GM12892 (cell line): ENCODE results near the gene GPR157.
A peak's percentile ranks its signal among the peaks of the same experiment; 100 is the strongest.

Experiments
- DNase-seq: peaks from one replicate; pipeline ENCODE4 v3.0.0; 2011; ENCODE audit not compliant: insufficient read length
- FAIRE-seq: peaks from 2 replicates; lab custom pipeline; 2011; peaks lifted over from hg19 to GRCh38; lab: Jason Lieb, UNC
- POLR2A ChIP-seq: IDR thresholded peaks from 2 replicates; pipeline ENCODE4 v1.6.1; 2011; ENCODE audit warnings: low read depth, low read length, control low read depth
- POLR2AphosphoS5 ChIP-seq: IDR thresholded peaks from 2 replicates; pipeline ENCODE4 v1.6.1; 2011; ENCODE audit warnings: low read depth, low read length, control low read depth
- TAF1 ChIP-seq: IDR thresholded peaks from 2 replicates; pipeline ENCODE4 v1.6.1; 2011; ENCODE audit warnings: low read depth, mild to moderate bottlenecking, control low read depth, low read length, borderline replicate concordance

Gene GPR157

DNA sequence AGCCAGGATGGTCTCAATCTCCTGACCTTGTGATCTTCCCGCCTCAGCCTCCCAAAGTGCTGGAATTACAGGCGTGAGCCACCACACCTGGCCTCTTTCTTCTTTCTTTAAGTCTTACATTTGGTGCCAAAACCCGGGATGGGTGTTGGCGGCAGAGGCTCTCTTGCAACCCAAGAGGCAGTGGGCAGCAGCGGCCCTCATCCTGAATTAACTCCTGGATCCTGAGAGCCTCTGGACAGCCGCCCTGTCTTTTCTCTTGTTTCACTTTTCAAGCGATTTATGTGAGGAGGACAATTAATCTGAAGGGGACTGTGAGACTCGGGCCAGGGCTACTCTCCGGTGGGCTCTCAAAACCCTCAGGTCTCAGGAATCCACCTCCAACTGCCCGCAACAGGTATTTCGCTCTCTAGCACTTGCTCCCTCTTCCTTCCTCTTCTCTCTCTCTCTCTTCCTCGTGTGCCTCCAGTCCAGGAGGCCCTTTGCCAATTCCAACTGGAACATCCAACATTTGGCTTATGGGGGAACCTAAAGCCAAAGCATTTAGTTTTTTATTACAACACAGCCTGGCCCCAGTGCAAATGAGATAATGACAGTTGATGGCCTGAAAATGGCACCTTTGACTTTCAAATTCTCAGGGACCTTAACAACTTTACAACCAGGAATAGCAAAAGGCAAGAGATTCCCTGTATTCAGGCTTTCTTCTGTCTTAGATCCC, 41.3 kb downstream of the GPR157 start:
- FAIRE-seq (no peak), DNase-seq (no peak)
- no peak for TF ChIP-seq POLR2A

DNA sequence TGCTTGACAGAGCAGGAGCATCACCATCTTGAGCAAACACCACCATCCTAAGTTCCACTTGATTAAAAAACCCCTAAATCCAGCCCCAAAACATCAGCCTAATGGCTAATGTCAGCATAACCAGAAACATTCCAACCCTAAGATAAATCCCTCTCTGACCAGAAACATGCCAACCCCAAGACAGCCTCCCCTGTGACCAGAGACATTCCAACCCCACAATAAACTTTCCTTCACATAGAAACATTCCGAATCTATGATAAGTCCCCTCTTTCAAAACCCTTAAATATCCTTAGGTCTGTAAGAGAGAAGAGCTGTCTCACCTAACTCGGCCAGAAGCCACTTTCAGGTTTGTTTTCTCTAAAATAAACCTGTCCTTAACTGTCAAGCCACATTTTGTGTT, 42.1 kb downstream of the GPR157 start:
- no peak for FAIRE-seq
- DNase-seq, result no peak
- no peak for TF ChIP-seq POLR2AphosphoS5
- no peak for TF ChIP-seq TAF1

DNA sequence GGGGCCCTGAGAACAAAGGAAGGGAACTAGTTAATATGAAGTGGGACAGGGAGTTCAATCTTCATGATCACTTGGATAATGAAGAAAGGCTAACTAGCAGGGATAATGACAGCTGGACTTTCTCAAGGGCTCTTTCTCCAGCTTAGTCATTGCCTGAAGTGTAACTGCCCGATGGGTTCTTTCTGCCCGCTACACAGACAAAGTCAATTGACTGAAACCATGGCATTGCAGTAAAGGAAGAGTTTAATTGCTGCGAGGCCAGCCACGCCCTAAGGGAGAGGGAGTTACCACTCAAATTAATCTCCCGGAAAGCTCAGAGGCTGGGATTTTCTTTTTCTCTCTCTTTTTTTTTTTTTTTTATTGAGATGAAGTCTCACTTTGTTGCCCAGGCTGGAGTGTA, 42.9 kb downstream of the GPR157 start:
- no peak for TF ChIP-seq POLR2A
- no peak for TF ChIP-seq TAF1
- TF ChIP-seq POLR2AphosphoS5, result no peak
- DNase-seq, result no peak
- no peak for FAIRE-seq

DNA sequence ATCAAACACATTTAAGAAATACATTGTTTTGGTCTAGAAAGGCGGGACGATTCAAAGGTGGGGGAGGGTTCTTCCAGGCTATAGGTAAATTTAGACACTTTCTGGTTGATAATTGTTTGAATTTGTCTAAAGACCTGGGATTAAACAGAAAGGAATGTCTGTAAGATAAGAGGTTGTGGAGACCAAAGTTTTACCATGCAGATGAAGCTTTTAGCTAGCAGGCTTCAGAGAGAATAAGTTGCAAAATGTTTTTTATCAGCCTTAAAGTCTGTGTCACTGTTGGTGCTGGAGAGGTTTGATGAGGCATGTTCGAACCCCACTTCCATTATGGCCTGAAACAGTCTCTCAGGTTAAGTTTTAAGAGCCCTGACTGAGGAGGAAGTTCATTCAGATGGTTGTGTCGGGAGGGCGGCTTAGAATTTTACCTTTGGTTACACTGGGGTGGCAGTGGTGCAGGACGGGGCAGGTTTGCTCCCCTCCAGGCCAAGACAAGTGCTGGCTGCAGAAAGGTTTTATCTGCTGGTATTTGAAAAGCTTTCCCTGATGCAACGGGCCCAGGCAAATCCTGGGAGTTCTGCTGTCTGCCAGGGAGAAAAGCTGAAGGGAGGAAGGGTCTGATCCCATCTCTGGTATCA, 43.5 kb downstream of the GPR157 start:
- no peak for TF ChIP-seq TAF1
- TF ChIP-seq POLR2A, result no peak
- TF ChIP-seq POLR2AphosphoS5, result no peak
- no peak for DNase-seq
- no peak for FAIRE-seq

DNA sequence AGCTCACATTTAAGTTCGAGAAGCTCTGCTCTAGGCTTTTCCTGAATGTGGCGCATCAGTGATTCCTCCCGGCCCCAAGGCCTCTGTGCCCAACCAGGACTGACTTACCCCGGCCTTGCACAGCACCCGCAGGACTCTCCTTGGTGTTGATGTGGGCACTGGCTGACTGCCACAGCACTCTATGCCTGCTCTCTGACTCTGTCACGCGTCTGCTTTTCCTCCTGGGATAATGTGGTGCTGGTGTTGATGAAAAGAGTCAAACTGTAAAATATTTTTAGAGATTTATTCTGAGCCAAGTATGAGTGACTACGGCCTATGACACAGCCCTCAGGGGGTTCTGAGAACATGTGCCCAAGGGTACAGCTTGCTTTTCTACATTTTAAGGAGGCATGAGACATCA, 44.0 kb downstream of the GPR157 start:
- DNase-seq (no peak), FAIRE-seq (no peak)
- TF ChIP-seq POLR2AphosphoS5, result no peak
- no peak for TF ChIP-seq TAF1
- no peak for TF ChIP-seq POLR2A

DNA sequence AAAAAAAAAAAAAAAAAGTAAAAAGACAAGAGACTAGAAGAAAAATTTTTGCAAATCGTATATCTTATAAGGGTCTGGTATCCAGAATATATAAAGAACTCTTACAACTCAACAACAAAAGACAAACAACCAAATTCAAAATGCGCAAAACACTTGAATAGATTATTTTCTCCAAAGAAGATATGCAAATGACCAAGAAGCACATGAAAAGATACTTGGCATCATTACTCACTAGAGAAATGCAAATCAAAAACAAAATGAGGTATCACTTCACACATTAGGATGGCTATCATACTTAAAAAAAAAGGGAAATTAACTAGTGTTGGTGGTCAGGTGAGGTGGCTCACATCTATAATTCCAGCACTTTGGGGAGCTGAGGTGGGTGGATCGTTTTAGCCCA, 47.4 kb downstream of the GPR157 start:
- FAIRE-seq (no peak), DNase-seq (no peak)
- TF ChIP-seq TAF1 (no peak), POLR2A (no peak), POLR2AphosphoS5 (no peak)

DNA sequence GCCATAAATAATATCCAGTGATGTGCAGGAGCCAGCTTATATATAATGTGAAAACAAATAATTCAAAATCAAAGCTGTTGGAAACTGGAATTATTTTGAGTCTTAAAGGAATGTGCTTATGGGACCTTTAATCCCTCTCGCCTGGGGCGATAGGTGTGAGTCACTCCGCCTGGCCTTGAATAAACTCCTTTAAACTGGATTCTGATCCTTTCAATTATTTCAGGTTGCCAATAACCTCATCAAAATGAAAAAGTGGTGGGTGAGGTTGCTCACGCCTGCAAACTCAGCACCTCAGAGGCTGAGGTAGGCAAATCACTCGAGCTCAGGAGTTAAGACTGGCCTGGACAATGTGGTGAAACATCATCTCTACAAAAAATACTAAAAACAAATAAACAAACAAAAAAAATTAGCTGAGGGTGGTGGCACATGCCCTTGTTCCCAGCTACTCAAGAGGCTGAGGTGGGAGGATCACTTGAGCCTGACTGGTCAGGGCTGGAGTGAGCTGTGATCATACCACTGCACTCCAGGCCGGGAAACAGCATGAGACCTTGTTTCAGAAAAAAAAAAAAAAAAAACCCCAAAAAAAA, 48.1 kb downstream of the GPR157 start:
- TF ChIP-seq POLR2AphosphoS5, result no peak
- TF ChIP-seq TAF1, result no peak
- TF ChIP-seq POLR2A, result no peak
- DNase-seq (no peak), FAIRE-seq (no peak)

DNA sequence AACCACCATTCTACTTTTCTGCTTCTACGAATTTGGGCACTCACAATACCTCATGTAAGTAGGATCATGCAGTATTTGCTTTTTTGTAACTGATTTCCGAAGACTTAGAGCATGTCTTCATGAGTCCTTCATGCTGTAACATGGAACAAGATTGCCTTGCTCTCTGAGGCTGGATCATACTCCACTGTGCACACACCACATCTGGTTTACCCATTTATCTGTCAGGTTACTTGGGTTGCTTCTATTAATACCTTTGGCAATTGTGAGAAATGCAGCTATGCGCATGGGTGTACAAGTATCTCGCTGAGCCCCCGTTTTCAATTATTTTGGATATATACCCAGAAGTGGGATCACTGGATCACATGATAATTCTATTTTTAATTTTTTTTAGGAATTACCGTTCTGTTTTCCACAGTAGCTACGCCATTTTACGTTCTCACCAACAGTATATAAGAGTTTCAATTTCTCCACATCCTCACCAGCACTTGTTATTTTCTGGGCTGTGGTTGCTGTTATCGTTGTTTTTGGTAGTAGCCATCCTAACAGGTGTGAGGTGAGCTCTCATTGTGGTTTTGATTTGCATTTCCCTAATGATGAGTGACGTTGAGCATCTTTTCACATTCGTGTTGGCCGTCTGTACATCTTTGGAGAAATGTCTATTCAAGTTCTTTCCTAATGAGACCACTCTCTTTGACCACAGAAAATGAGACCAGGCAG, 48.8 kb downstream of the GPR157 start:
- TF ChIP-seq POLR2AphosphoS5, result no peak
- no peak for TF ChIP-seq POLR2A
- TF ChIP-seq TAF1, result no peak
- no peak for DNase-seq
- peak; percentile 94 for FAIRE-seq

DNA sequence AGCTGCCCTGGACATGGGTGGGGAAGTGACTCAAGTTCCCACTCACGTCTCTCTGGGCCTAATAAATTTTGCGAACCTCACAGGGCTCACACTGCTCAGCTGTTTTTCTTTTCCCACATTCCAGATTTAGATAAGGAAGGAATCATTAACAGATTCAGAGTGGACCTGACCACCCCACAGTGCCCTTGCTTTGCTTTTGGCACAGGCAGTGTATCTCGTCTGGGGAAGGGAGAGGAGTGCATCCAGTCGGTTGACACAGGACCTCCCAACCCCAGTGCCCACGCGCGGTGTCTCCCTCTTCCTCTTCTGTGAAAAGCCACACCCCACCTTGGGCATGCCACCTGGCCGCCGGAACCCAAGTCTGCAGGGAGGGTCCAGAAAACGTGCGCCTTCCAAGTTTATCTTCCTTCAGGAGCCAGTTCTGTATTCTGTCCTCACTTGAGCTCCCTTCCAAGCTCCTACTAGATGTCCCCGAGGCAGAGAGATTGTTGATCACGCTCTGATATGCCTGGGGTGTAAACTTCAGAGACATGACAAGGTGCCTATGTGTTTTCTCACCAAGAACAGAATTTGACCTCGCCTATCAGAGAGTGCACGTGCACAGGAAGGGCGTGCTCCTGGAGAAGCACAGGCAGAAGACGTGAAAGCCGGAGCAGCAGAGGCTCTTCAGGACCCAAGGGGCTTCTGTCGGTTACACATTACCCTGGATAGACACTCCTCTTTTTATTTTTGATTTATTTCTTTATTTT, 50.0 kb downstream of the GPR157 start:
- DNase-seq, result no peak
- peak; percentile 48 for FAIRE-seq
- TF ChIP-seq POLR2AphosphoS5 (no peak), POLR2A (no peak), TAF1 (no peak)

DNA sequence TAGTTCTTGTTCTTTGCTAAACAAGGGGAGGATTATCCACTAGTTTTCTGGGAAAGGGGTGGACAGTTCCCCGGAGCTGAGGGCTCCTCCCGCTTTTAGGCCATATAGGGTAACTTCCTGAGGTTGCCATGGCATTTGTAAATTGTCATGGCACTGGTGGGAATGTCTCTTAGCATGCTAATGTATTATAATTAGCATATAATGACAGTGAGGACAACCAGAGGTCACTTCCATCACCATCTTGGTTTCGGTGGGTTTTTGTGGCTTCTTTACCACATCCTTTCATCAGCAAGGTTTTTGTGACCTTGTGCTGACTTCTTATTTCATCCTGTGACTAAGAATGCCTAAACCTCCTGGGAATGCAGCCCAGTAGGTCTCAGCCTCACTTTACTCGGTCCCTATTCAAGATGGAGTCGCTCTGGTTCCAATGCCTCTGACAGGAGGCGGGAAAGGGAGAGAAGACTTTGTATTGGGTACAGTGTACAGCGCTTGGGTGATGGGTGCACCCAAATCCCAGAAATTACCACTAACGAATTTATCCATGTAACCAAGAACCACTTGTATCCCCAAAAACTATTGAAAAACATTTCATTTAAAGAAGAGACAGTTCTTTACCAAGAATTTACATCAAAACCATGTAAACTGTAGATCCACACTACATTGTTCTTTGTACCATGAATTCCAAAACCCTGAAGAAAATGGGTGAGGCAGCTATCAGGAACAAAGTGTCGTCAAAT, 50.7 kb downstream of the GPR157 start:
- TF ChIP-seq POLR2A (no peak), POLR2AphosphoS5 (no peak), TAF1 (no peak)
- FAIRE-seq, result peak; percentile 94
- DNase-seq, result no peak
